CD4-positive, alpha-beta T cell treated with Interferon alpha-2 for 1 hour (primary cell): ENCODE measurements around the gene AGAP6.
"Not testable (repeated sequence)": the region's sequence is repeated elsewhere in the genome, so short reads cannot be mapped to it uniquely, and the experiment has no call there.

Experiments
- DNase-seq, 2 donors: peaks; one replicate each; pipeline ENCODE4 v3.0.0-alpha.2; 2020 to 2022

AGAP6 gene

DNA sequence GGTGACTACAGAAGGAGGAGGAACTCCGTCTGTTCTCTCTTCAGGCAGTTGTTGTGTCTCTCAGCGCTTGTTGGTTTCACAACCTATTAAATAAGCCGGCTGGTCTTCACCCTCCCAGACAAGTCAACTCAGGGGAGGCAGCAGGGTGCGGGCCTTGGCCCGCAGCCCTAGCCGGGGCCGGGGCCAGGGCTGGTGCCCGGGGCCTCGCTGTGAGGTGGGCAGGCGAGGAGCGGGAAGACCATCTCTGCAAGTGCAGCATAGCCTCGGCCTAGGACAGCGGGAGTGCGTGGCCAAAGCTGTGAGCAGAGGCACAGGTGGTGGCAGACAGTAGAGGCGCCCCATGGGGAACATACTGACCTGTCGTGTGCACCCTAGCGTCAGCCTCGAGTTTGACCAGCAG, at the start of gene AGAP6:
Gene AGAP6, plus strand, starts transcription at position 31 of the 400 bp plus-strand sequence. Its CDS starts 310 bp downstream, at position 341.
- DNase-seq = not testable (repeated sequence)

GRCh38 chr10:49941447-49942338, 46.5 kb upstream of the AGAP6 start, which contains the start of the genes PARG and TIMM23B:
Gene PARG, minus strand, starts transcription at chr10:49942027. Its CDS starts 302 bp downstream, at chr10:49941725.
Gene TIMM23B, plus strand, starts transcription at chr10:49942053. Its CDS starts 142 bp downstream, at chr10:49942195.
- DNase-seq = peak; percentile 79 to 85

GRCh38 chr10:49942339-49942705, 45.9 kb upstream of the AGAP6 start:
- not testable (repeated sequence) for DNase-seq

DNA sequence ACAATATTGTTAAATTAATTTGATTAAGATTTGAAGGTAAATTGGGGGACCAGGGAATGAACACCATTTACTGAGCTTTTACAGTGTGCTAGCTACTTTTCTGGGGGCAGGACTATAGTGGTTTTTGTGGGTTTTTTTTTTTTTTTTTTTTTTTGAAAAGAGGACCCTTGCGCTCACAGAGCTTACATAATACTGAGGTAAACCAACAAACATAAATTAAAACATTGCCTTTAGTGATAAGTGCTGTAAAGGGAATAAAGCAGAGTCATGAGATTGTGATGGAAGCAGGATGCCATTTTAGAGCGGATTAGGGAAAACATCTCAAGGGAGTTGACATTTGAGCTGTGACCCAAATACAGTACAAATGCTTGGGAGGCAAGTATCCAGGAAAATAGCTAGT, 44.6 kb upstream of the AGAP6 start:
- DNase-seq = not testable (repeated sequence)

DNA sequence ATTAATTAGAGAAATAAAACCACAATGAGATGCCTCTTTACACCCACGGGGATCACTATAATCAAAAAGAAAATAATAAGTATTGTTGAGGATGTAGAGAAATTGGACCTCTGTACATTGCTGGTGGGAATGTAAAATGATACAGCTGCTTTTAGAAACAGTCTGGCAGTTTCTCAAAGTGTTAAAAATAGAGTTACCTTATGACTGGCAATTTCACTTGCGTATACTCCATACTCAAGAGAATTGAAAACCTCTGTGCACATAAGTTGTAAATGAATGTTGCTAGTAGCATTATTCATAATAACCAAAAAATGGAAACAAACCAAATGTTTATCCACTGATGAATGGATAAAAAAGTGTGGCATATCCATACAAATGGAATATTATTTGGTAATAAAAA, 40.1 kb upstream of the AGAP6 start:
- not testable (repeated sequence) for DNase-seq

GRCh38 chr10:49948737-49949136, 39.5 kb upstream of the AGAP6 start:
- not testable (repeated sequence) for DNase-seq

DNA sequence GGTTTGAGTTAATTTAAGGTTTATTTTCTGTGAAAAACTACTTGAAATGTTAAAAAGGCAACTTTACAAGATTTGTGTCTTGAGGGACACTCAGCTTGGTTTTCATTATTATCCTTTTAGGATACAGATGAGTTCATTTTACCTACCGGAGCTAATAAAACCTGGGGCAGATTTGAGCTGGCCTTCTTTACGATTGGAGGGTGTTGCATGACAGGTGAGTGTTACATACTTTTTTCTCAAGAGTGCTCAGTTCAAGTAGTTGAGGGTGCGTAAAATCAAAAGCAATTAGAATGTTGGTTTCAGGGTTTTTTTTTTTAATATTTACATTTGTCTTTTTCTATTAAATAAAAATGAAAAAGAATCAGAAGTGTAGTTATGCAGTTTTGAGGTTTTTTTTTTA, 36.2 kb upstream of the AGAP6 start:
- DNase-seq = not testable (repeated sequence)

DNA sequence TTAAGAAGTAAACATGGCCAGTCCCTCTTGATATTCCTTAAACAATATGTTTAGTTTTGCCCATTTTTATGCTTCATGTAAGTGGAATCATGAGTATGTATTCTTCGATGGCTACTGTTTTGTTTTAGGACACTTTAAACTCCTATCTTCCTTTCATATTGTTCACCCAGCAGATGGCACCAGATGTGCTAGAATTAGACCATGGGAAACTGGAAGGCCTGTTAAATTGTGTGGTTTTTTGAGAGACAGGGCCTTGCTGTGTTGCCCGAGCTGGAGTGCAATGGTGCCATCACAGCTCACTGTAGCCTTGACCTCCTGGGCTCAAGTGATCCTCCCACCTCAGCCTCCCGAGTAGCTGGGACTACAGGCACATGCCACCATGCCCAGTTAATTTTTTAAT, 35.1 kb upstream of the AGAP6 start:
- not testable (repeated sequence) for DNase-seq

DNA sequence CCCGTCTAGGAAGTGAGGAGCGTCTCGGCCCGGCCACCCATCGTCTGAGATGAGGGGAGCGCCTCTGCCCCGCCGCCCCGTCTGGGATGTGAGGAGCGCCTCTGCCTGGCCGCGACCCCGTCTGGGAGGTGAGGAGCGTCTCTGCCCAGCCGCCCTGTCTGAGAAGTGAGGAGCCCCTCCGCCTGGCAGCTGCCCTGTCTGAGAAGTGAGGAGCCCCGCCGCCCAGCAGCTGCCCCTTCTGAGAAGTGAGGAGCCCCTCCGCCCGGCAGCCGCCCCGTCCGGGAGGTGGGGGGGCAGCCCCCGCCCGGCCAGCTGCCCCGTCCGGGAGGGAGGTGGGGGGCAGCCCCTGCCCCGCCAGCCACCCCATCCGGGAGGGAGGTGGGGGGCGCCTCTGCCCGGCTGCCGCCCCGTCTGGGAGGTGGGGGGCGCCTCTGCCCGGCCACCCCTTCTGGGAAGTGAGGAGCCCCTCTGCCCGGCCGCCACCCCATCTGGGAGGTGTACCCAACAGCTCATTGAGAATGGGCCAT, 17.8 kb upstream of the AGAP6 start:
- DNase-seq = not testable (repeated sequence)

GRCh38 chr10:49971466-49971865, 16.7 kb upstream of the AGAP6 start:
- DNase-seq = not testable (repeated sequence)

DNA sequence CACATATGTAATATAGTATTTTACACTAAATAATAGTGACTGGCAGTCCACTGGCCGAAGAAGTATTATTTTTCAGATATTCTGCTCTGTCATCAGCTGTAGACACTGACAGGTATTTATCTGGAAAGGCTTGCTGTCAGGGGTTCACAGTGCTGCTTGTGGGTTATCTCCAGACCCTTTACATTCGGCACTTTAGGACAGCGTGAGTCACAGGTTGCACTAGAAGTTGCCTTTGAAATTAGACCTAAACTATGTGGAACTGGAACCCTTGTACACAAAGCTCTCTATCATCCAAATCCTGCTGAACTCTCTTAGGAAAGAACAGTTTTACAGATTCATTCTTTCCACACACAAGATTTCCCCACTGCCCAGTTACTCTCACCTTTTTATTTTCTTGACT, 16.1 kb upstream of the AGAP6 start:
- not testable (repeated sequence) for DNase-seq

- not testable (repeated sequence) for DNase-seq
Measured at GRCh38 chr10:49977756-49978155, 10.4 kb upstream of the AGAP6 start.

- not testable (repeated sequence) for DNase-seq
Measured at GRCh38 chr10:49987207-49987606, 999 bp upstream of the AGAP6 start.

DNA sequence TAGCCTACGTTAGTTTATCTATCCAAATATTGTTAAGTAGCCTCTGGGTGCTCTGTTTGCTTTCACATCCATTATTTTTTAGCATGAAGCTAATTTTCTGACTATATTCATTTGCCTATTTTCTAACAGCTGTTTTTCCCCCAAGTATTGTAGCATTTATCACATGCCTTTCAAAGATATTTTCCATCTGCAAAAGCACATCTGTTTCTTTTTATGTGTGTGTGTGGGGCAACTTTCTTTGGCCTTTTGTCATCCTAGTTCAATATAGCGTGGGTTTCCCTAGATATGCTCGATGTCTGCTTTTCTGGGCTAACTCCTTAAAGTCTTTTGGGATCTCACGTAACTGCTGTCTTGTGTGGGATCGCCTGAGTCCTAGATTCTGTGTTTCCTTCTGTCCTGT, 7.1 kb downstream of the AGAP6 start:
- DNase-seq = not testable (repeated sequence)

GRCh38 chr10:50014024-50014423, 25.8 kb downstream of the AGAP6 start:
- DNase-seq = not testable (repeated sequence)

DNA sequence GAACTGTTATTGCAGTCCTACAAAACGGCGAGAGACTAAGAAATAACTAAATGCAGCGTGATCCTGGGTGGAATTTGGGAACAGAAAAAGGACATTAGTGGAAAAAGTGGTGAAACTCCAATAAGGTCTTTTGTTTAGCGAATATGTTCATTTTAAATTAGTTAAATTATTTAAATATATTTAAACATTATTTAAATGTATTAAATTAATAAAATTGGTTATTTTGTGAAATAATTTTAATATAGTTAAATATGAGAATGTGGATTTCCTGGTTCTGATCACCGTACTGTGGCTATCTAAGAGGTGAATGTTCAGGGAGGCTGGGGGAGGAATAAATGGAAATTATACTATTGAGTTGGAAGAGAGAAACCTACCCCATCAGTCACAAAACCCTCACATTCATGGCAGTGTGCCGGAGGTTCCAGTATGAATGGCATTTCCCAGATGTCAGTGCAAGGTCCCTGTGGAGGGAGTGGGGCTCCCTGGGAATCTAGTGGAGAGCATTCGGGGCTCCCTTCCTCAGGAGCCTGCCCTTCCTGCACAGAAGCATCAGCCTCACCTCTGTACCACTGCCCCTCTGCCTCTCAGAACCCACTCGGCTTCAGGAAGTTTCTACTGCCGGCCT, 27.5 kb downstream of the AGAP6 start:
- DNase-seq = not testable (repeated sequence)

DNA sequence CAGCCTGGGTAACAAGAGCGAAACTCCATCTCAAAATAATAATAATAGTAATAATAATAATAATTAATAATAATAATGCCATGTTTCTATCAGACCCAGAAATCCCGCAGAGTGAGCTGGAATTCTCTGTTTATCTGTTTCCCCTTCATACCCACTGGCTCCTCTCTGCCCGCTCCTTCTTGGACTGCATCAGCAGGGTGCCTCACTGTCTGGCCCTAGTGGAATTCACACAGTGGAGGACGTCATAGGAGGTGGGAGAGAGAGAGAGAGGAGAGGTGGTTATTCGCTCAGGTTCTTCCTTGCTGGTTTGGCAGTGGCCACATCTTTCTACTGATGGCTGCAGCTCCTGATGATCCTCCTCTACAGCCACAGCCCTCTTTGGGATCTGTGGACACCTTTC, 28.7 kb downstream of the AGAP6 start:
- not testable (repeated sequence) for DNase-seq

DNA sequence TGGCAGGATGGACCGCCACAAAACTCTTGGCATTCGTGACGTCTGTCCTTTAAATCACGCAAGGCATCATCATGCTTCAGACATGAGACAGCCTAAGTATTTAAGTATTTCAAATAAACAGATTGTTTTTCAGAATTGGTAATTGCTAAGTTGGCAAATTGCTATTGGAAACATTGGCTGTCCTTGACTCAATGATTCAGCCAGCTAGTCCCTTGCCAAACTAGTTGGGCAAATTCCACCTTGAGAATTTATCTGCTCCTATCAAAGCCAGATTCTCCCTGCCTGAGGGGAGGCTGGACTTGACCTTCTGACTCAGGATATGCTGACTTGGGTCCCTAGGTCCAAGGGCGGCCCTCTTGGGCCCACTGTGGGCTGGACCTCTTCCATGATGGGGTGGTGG, 29.4 kb downstream of the AGAP6 start:
- not testable (repeated sequence) for DNase-seq

DNA sequence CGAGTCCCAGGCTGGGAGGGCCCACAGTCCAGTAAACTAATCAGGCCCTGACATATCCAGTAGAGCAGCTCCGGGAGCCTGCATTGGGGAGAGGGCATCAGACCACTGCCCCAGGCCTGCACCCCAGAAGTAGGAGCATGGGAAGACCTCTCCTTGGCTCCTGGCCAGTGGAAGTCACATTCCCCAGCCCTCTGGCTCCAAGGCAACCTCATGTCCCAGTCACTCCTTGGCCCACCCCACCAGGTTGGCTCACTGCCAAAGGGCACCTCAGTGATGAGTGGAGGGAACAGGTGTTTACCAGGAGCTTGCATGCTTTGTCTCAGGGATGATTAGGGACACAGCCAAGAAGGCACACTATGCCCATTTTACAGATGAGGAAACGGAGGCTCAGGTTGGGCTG, 31.1 kb downstream of the AGAP6 start:
- not testable (repeated sequence) for DNase-seq

GRCh38 chr10:50020451-50021024, 32.3 kb downstream of the AGAP6 start:
- DNase-seq = not testable (repeated sequence)

GRCh38 chr10:50021646-50022045, 33.4 kb downstream of the AGAP6 start:
- no peak for DNase-seq

DNA sequence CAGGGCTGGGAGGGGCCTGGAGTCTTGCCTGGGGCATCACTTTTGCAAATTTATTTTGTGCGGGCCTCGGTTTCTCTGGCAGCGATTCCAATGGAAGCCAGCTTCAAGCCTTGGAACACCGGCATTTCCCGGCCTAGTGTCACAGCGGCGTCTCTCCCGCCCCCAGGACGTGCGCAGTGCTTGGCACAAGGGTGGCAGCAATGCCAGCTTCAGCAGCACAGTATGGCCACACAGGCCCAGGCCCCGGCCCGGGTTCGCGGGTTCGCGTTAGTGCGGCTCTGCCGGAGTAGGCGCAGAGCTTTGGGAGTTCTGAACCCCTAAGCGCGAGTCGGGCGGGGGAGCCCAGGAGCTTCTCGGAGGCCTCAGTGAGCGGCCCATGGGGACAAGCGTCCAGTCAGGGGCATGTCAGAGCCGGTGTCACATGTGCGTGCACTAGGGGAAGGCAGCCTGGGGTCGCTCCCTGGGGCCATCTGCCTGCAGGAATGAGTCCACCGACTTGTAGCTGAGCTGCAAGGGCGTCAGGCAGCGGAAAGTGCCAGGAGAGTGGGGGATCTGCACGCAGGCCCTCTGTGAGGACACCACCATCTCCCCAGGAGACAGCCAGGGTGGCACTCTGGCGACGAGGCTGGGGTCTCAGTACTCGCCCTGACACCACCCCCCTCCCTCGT, 36.6 kb downstream of the AGAP6 start:
- not testable (repeated sequence) for DNase-seq

- DNase-seq = no peak
Measured at GRCh38 chr10:50025627-50026026, 37.4 kb downstream of the AGAP6 start.
